Psoas muscle (tissue), 8 donors: ENCODE results near the gene DMBX1. TPM values are rescaled to one million over a fixed set of nuclear protein-coding genes. Genes with fewer than 3 reads are reported as not detected.

ENCODE experiments used
- ATAC-seq, 4 donors: fragments of 200-7000 bp; cut with Tn5 transposase; one replicate each; pipeline ENCODE4 v1.9.1; 2020; ENCODE audit warnings: moderate library complexity in 3 of 4, mild to moderate bottlenecking in 2 of 4
- DNase-seq, 2 donors: peaks; one replicate each; pipeline ENCODE4 v3.0.0-alpha.2; 2020
- H3K27ac ChIP-seq: fragments of 200-600 bp; one replicate; pipeline ENCODE4 v1.8.0; 2022
- H3K27me3 ChIP-seq, 3 donors: fragments of 200-600 bp in 1 of 3; one replicate each; pipeline versions ENCODE4 v1.6.1 to v1.8.0; 2013 to 2022; ENCODE audit warnings: low read length in 2 of 3, mild to moderate bottlenecking in 2 of 3, moderate library complexity in 1 of 3; ENCODE audit not compliant: insufficient read depth in 3 of 3
- H3K36me3 ChIP-seq, 2 donors: fragments of 200-600 bp in 1 of 2; one replicate each; pipeline versions ENCODE4 v1.6.1 to v1.8.0; 2013 to 2022; ENCODE audit warnings: low read depth in 1 of 2, mild to moderate bottlenecking in 1 of 2, moderate library complexity in 1 of 2; ENCODE audit not compliant: insufficient read depth in 1 of 2
- H3K4me1 ChIP-seq: fragments of 200-600 bp; one replicate; pipeline ENCODE4 v1.8.0; 2022
- H3K4me3 ChIP-seq: fragments of 200-600 bp; one replicate; pipeline ENCODE4 v1.8.0; 2022; ENCODE audit warnings: mild to moderate bottlenecking
- H3K9me3 ChIP-seq: fragments of 200-600 bp; one replicate; pipeline ENCODE4 v1.8.0; 2022
- CTCF ChIP-seq: fragments of 200-600 bp; IDR thresholded peaks from one replicate; pipeline ENCODE4 v1.8.0; 2022; ENCODE audit warnings: antibody characterized with exemption
- WGBS, 3 donors: extraction: QIAGEN DNeasy Blood & Tissue Kit; methylation state at CpG; one replicate each; pipeline versions ENCODE4 v1.1.6 to v1.1.7; 2013; 5-methylcytosine and 5-hydroxymethylcytosine counted together
- intact Hi-C, 2 donors: fragments of 100-400 bp; cut with DNase I; formaldehyde crosslinking; loops; one replicate each; pipeline versions ENCODE4 v1.11.0 to v1.14.2; 2022
- polyA plus RNA-seq, 3 donors: library from polyadenylated mRNA; stranded (reverse); fragments of 200-250 nt; gene quantifications; one replicate each; pipeline ENCODE4 v1.2.3, GENCODE V29; 2013
- total RNA-seq, 4 donors: library from RNA; stranded (reverse); fragmentation: NEBNext Ultra II Directional in 2 of 4; extraction: Animal tissue kit (Norgen Biotek cat#: 25700) in 2 of 4; gene quantifications; one replicate each; pipeline versions ENCODE4 v1.2.1 to v1.2.4, GENCODE V29; 2021 to 2023
- donor health status: healthy with polysubstance abuse.
- donor health status: DM: no; HTN: no; CAD: no; lungs with moderate emphysema.
- donor health status: Bipolar disorder and iron deficiency.
- donor health status: healthy.
- donor health status: DM: yes; HTN: yes; CAD: no.
- donor health status: DM: no; HTN: no; CAD: no.
- donor health status: DM: no; HTN: no; CAD: no.
- donor health status: DM: yes; HTN: yes; CAD: no.

Gene DMBX1
- total and polyA plus RNA-seq, 7 donors, result not detected

- WGBS, 3 donors, result 4 to 7% (median 6%) methylated on average over 50 of the region's 50 CpGs
- DNase-seq (no peak), ATAC-seq (peak in 1 of 4 donors; percentile 10)
- H3K27me3 ChIP-seq, result peaks cover 0 to 94% (median 53%) of the 10 kb centered on the region in 3 donors
- H3K4me3 ChIP-seq, result peak overlapping the region; percentile 64
- peaks cover 22% of the 10 kb centered on the region for H3K4me1 ChIP-seq
- intact Hi-C loops, result no loop called here
- H3K9me3 ChIP-seq, result no peaks in the 10 kb centered on the region
- H3K36me3 ChIP-seq, result no peaks in the 10 kb centered on the region
- TF ChIP-seq CTCF, result no peak
- no peak overlapping the region for H3K27ac ChIP-seq
Observed at GRCh38 chr1:46490656-46491442, 1.2 kb downstream of the DMBX1 start.

DNA sequence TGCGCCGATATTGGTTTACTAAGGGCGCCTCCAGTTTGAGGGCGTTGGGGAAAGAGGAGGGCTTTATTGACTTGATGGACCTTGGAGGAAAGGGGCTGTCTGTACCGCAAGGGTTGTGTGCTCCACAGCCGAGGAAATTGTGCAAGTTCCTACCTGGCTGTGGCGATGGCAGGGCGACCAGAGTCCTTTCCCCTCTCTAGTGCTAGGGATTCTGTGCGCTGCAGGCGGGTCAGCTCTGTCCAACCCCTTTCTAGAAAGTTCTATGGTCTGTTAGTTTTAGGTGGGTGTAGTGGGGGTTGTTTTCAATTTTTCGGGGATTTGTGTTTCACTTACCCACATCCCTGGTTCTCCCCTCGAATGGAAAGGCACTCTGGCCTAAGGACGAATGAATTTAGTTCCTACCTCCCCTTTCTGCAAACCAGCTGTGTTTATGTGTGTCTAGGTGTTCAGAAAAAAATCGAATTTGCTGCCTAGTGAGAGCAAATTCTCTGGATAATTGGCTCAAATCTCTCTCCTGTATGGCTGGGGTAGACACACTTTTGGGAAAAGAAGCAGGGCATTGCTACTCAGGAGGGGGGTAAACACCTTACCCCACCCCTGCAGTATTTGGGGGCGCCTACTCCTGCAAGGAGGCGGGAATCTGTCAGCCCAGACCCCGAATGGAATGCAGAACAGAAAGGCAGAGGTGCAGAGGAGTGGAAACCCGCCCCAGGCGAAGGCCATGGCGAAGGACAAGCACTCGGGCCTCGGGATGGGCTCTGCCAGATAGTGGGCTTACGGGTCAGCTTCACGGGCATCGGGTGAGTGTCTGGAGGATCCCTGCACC lies 2.0 kb downstream of the DMBX1 start:
- peaks cover 0 to 86% (median 53%) of the 10 kb centered on the region in 3 donors for H3K27me3 ChIP-seq
- no peaks in the 10 kb centered on the region for H3K36me3 ChIP-seq
- DNase-seq (no peak), ATAC-seq (no peak)
- H3K4me1 ChIP-seq, result peaks cover 22% of the 10 kb centered on the region
- intact Hi-C loops, result no loop called here
- 17 to 33% (median 24%) methylated on average over 25 of the region's 25 CpGs for WGBS, 3 donors
- no peak overlapping the region for H3K4me3 ChIP-seq
- H3K27ac ChIP-seq, result no peak overlapping the region
- no peaks in the 10 kb centered on the region for H3K9me3 ChIP-seq
- TF ChIP-seq CTCF, result no peak

DNA sequence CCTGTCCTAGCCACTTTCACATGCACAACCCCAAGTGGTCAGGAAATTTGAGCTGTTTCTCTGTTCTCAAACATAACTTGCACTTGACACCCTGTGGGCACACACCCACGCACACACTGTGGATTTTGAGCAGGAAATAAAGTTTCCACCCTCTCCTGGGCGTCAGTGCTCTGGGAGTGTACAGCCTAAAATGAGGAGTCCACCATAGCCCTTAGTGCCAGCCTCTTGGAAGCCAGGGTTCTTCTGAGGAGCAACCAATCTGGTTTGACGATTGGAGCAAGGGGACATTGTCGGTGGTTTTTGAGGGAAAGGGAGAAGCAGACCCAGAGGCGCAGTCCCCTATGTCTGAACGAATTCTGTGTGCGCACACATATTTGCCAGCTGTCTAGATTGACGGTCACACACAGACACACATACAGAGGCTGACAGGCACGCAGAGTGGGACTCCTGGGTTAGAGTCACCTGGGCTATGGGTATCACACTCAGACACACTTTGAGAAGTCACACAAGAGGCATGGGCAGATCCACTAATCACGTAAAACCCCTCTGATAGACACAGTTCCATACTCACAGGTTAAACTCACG lies 2.7 kb downstream of the DMBX1 start:
- DNase-seq (no peak), ATAC-seq (no peak)
- Histone ChIP-seq H3K9me3 (no peaks in the 10 kb centered on the region), H3K4me1 (peaks cover 22% of the 10 kb centered on the region), H3K27ac (no peak overlapping the region), H3K27me3 (peaks cover 0 to 79% (median 49%) of the 10 kb centered on the region in 3 donors), H3K4me3 (no peak overlapping the region), H3K36me3 (no peaks in the 10 kb centered on the region)
- TF ChIP-seq CTCF, result no peak
- 31 to 52% (median 41%) methylated on average over 11 of the region's 11 CpGs for WGBS, 3 donors
- intact Hi-C loops, result no loop called here

GRCh38 chr1:46492871-46493270 lies 3.2 kb downstream of the DMBX1 start:
- Histone ChIP-seq H3K36me3 (no peaks in the 10 kb centered on the region), H3K9me3 (no peaks in the 10 kb centered on the region), H3K27ac (no peak overlapping the region), H3K4me1 (peaks cover 22% of the 10 kb centered on the region), H3K27me3 (peaks cover 0 to 74% (median 46%) of the 10 kb centered on the region in 3 donors), H3K4me3 (no peak overlapping the region)
- DNase-seq (peak in 1 of 2 donors; percentile 6), ATAC-seq (no peak)
- intact Hi-C loops, result no loop called here
- no peak for TF ChIP-seq CTCF
- 21 to 42% (median 33%) methylated on average over 20 of the region's 20 CpGs for WGBS, 3 donors
